Stimulated activated naive CD4-positive, alpha-beta T cell (primary cell): Measurements from ENCODE around the gene CEP170B.
"Not testable (repeated sequence)": the region's sequence is repeated elsewhere in the genome, so short reads cannot be mapped to it uniquely, and the experiment has no call there.

Source experiments
- DNase-seq, 6 experiments: peaks; one replicate each; lab custom pipeline; 2025; lab: John Stamatoyannopoulos, UW

Gene CEP170B

DNA sequence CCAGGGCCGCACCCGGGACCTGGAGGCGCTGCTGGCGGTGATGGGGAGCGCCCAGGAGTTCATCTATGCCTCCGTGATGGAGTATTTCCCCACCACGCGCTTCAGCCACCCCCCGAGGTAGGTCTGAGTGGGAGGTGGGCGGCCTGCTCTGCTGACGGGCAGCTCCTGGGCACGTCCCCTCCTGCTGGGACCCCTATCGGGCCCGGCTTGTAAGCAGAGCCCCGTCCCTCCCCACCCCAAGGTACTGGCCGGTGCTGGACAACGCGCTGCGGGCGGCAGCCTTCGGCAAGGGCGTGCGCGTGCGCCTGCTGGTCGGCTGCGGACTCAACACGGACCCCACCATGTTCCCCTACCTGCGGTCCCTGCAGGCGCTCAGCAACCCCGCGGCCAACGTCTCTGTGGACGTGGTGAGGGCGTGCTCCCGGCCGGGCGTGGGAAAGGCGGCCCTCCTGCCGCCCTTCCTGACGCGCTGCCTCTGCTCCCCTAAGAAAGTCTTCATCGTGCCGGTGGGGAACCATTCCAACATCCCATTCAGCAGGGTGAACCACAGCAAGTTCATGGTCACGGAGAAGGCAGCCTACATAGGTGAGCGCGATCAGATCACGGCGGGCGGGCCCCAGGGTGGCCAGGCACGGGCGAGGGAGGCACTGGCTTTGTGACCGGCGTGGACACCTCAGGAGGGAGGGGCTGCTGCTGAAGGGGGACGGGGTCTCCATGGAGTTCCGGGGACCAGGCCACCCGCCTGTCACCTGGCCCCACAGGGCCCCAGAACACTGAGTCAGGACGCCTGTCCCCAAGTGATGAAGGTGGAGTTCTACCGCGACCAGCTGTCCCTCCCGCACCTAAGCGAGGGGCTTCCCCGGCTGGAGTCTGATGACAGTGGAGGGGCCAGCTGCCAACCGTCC, 67.0 kb downstream of the CEP170B start:
- DNase-seq = no peak

DNA sequence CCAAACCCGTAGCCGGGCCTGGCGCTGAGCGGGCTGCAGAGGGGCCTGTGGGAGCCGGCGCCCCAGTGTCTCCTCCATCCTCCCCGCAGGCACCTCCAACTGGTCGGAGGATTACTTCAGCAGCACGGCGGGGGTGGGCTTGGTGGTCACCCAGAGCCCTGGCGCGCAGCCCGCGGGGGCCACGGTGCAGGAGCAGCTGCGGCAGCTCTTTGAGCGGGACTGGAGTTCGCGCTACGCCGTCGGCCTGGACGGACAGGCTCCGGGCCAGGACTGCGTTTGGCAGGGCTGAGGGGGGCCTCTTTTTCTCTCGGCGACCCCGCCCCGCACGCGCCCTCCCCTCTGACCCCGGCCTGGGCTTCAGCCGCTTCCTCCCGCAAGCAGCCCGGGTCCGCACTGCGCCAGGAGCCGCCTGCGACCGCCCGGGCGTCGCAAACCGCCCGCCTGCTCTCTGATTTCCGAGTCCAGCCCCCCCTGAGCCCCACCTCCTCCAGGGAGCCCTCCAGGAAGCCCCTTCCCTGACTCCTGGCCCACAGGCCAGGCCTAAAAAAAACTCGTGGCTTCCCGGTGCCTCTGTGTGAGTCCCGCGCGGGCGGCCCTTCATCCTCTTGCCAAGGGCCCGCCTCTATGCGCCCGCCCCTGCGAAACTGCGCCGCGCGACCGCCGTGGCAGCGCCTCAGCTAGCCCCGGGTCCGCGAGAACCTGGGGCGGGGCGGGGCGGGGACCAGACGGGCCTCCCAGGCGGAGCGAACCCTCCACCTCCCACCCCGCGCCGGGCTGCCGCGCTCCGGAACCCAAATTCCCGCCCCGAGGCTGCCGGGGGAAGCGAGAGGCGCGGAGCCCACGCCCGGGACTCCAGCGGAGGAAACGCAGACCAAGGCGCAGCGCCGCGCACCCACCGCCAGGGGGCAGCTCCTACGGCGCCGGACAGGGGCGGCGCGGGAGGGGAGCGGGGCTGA, 67.9 kb downstream of the CEP170B start:
- peak; percentile 60 to 85 (median 78) for DNase-seq

DNA sequence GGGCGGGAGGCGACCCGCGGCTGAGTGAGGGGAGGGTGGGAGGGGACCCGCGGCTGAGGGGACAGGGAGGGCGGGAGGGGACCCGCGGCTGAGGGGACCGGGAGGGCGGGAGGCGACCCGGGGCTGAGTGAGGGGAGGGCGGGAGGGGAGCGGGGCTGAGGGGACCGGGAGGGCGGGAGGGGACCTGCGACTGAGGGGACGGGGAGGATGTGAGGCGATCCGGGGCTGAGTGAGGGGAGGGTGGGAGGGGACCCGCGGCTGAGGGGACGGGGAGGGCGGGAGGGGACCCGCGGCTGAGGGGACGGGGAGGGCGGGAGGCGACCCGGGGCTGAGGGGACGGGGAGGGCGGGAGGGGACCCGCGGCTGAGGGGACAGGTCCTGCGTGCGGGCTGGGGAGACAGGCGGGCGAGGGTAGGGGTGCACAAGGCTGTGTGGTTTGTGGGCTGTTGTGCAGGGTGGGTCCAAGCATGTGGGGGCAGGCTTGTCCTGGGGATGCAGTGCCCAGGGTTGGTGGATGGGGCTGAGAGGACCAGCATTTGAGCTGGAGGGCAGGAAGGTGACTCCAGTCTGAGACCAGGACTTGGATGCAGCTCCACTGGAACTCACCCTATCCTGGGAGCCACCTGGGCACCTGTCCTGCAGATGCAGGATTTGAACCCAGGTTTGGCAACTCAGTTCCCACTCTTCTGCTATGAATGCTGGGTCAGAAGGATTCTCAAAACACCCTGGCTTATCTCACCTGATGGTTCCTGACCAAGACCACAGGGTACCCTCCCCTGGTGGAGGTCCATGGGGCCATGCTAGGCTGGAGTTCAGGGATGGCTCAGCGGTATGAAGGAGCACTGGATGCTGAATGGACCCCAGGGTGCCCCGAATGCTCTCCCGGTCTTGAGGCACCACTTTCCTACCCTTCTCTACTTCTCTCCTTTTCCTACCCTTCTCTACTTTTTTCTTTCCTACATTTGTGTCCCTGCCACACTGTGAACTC, 69.0 kb downstream of the CEP170B start:
- peak in 2 of 6 experiments; percentile 5 to 8 for DNase-seq

DNA sequence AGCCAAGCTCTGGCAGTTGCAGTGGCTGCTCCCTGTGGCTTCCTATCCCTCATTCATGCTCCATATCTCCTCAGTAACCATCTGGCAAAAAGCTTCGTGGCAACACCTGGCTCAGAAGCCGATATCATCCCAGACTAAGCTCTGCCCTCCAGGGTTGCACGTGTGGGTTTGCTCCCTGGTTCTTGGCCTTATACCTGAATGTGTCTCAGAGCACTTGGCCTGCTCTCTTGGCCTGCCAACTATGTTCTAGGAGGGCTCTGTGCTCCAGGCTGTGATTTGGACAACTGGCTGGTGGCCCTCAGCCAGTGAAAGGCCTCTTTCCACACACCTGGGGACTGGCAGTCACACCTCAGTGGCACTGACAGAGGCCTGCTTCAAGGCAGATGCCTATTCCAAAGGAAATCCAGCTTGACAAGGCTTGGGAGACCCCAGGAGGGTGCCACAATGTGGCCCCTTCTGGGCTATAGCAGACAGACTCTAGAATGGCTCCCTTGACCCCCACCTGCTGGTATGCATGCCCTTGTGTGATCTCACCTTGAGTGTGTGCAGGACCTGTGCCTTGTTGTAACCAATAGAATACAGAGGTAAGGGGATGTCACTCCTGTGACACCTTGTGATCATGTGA, 70.1 kb downstream of the CEP170B start:
- DNase-seq = no peak

DNA sequence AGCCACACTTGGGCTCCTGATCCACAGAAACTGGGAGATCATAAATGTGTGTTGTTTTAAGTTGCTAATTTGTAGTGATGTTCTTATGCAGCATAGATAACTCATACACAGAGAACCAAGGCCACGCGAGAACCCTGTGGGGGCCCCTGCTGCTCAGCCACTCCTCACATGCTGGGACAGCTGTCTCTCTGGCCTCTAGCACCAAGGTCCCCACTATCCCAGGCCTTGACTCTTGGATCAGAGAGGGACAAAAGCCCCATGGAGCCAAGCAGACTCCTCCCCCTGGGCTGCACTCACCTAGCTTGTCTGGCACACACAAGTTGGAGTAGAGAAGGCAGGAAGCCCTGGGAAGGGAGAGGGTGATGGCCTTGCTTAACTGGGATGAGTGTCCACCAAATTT, 70.9 kb downstream of the CEP170B start:
- DNase-seq = no peak

DNA sequence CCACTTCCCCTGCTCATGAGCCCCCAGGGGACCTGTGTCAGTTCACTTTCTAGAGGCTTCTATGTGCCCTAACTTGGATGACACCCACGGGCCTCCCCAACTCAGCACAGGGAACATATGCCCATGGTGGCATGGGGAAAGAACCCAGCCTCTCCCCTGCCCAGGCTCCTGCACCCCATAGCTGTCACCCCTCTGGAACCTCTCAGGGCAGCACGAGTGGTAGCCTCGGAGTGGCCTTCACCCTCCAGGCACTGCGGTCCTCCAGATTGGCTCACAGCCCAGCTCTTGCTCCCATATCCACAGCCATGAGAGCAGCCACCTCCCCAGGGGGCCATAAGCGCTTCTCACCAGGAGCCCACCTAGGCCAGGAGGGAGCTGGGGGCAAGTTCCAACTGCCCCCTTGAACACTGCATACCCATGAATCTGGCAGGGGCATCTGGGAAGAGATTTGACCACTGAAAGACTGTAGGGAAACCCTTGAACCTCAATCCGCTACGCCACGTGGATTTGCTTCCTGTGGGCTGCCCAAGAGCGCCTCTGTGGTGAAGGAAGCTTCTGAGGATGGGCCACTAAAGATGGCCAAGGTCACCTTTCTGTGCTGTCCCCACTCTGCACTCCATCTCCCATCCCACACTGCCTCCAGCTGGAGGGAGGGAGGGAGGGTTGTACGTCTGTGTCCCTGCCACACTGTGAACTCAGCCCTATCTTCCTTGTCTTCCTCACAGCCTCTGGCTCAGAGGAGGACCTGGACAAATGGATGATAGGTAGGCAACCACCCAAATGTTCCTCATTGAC, 71.5 kb downstream of the CEP170B start:
- no peak for DNase-seq

DNA sequence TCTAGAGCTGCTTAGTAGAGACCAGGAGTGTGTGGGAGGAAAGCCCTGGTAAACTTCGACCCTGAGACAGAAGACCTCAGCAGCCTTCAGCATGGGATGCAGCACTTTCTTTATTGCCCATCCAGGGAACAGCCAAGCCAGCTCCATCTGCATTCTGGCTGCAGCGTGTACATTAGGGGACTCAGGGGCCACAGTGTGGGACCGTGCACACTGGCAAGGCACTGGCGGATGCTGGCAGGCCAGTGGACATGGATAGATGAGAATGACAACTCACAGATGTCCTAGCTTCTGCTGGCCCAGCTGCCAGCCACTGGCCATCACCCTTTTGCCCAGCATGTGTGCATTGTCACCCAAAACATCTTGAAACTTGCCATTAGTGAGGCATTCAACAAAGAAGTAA, 72.1 kb downstream of the CEP170B start:
- DNase-seq = no peak

DNA sequence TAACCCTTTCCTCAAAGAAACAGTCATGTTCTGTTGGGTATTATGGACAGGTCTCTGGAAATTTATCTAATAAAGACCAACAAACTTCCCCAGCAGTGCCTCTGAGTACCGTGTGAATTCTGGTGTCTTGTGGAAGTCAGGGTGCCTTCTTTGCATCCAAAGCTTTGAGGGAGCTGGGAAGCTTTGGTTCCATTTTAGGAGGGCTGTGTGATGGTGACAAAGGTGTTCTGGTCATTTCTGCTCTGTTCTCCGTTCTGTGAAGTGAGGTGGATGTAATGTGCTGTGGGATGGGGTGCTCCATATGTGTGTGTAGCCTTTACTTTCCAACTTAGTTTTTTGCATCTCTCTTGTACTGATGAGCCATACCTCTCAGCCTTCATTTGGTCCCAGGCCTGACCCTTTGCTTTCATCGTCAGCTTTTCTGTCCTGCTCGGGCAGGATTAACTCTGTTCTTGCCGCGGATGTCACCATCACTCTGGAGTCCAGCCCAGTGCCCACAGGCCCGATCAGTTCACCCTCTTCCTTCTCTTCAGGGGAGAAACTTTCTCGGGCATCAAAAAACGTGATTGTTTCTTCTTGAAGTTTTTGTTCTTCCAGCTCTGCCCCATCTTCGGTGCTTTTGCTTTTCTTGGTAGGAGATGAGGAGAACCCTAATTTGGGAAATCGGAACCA, 72.8 kb downstream of the CEP170B start:
- DNase-seq = no peak

DNA sequence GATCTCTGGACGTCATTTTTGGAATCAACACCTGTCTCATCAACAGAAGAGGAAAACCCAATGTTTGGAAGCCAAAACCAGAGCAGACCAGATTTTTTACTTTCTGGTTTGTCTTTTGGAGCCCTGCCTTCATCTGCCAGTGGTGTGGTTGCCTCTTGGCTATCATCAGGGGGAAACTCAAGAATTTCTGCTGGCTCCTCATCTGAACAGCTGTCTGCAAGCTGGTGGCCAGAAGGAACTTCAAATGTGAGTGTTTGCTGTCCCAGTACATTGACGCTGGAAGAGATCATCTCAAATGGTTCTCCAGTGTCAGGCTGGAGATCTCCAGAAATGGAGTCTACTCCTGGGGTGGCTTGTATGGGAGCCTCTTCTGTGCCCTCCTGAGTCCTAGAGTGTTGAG, 73.4 kb downstream of the CEP170B start:
- DNase-seq = no peak

DNA sequence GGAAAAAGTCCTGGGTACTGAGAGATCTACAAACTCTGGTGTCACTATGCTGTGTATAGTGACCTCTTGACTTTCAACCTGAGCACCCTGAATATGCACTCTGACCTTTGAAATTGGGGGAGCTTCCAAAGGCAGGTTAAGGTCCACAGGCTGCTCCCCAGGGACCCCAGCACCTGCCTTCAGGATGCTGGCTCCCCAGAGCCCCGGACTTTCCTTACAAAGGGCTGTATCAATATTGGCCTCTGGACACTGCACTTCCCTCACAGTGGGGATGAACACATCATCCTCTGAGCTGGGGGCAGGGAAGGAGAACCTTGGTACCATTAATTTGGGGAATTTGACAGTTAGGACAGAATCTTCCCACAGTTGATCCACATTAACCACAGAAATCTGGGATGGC, 73.9 kb downstream of the CEP170B start:
- no peak for DNase-seq

DNA sequence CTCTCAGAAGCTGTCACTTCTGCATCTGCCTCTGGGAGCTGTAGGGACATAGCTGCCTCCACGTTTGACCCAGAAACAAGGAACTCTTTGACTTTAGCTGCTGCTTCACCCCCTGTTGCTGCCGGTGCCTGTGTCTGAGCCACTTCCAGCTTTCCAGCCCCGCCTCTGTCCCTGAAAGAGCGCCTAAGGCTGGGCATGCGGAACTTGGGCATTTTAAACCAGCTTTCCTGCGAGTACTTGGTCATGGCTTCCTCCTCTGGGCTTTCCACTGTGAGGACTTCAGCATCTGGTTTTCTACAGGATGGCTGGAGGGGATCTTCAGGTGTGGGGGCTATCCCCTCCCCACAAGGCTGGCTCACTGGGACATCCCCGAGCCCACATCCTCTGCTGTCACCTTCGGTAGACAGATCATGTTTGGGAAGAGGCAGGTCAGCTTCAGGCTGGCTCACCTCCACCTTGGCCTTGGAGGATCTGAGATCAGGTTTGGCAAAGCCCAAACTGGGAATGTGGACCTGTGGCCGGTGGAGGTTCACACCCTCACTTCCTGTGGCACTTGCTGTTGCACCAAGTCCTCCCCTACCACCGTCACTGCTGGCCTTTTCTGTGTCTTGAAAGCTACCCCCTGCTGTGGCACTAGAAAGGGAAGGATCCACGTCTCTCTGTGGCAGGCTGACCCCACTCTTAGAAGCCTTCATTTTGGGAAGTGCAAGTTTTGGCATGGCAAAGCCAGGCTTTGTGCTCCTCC, 74.8 kb downstream of the CEP170B start:
- no peak for DNase-seq

DNA sequence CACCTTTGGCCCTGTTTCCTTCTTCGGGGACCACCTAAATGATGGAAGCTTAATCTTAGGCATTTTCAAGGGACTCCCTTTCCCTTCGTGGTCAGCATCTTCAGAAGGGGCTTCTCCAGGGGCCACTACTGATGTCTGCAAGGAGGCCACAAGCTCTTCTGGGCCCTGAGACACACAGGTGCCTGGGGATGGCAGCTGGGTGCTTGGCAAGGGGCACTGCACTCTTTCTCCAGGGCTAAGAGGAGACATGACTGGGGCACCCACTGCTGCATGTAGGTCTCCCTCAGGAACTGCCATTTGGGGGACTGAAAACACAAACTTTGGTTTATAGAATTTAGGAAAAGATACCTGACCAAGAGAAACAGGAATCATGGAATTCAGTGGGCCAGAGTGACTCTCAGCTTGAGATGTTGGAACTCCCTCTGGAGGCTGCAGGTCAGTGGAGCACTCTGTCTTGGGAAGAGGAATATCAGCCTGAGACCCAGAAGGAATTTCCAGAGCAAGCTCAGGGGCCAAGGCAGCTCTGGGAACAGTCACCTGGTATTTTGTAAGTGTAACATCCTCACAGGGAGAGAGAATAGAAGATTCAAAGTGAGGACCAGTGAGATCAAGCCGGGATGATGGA, 75.6 kb downstream of the CEP170B start:
- no peak for DNase-seq

DNA sequence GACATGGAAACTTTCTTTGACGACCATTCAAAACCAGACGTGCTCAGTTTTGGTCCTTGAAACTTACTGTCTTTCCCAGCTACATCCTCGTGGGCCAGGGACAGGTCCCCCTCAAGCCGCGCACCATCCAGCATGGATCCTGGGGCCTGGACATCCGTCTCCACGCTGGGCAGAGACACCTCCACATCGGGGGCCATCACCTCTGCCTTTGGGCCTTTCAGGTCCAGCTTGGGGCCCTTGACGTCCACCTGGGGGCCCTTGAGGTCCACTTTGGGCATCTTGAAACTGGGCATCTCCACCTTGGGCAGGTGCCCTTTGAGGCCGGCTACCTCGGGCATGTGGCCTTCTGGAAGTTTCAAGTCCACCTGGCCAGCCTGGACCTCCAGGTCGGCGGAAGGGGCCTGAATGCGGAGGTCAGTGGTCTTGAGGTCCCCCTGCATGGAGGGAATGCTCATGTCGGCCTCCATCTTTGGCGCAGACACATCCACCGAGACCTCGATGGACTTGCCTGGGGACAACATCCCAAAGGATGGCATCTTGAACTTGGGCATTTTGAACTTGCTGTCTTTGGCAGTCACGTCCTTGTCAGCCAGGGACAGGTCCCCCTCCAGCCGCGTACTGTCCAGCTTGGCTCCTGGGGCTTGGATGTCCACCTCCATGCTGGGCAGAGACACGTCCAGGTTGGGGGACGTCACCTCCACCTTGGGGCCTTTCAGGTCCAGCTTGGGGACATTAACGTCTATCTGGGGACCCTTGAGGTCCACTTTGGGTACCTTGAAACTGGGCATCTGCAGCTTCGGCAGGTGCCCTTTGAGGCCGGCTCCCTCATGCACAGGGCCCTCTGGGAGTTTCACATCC, 76.7 kb downstream of the CEP170B start:
- no peak for DNase-seq

DNA sequence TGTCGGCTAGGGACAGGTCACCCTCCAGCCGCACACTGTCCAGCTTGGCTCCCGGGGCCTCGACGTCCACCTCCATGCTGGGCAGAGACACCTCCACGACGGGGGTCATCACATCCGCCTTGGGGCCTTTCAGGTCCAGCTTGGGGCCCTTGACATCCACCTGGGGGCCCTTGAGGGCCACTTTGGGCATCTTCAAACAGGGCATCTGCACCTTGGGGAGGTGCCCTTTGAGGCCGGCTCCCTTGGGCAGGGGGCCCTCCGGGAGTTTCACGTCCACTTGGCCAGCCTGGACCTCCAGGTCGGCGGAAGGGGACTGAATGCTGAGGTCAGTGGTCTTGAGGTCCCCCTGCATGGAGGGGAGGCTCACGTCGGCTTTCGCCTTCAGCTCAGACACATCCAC, 77.5 kb downstream of the CEP170B start:
- no peak for DNase-seq

DNA sequence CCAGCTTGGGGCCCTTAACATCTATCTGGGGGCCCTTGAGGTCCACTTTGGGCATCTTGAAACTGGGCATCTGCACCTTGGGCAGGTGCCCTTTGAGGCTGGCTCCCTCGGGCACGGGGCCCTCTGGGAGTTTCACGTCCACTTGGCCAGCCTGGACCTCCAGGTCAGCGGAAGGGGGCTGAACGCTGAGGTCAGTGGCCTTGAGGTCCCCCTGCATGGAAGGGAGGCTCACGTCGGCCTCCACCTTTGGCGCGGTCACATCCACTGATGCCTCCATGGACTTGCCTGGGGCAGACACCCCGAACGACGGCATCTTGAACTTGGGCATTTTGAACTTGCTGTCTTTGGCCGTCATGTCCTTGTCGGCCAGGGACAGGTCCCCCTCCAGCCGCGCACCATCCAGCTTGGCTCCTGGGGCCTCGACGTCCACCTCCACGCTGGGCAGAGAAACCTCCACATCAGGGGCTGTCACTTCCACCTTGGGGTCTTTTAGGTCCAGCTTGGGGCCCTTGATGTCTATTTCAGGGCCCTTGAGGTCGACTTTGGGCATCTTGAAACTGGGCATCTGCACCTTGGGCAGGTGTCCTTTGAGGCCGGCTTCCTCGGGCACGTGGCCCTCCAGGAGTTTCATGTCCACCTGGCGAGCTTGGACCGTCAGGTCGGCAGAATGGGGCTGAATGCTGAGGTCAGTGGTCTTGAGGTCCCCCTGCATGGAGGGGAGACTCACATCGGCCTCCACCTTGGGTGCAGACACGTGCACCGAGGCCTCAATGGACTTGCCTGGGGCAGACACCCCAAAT, 78.3 kb downstream of the CEP170B start:
- not testable (repeated sequence) for DNase-seq

DNA sequence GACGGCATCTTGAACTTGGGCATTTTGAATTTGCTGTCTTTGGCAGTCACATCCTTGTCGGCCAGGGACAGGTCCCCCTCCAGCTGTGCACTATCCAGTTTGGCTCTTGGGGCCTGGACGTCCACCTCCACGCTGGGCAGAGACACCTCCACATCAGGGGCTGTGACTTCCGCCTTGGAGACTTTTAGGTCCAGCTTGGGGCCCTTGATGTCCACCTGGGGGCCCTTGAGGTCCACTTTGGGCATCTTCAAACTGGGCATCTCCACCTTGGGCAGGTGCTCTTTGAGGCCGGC, 78.9 kb downstream of the CEP170B start:
- not testable (repeated sequence) for DNase-seq
